H54 (cell line): Measurements from ENCODE around the gene UCKL1.
"Not testable (repeated sequence)": the region's sequence is repeated elsewhere in the genome, so short reads cannot be mapped to it uniquely, and the experiment has no call there.

Experiments used
- DNase-seq: peaks from one replicate; pipeline ENCODE4 v3.0.0; 2011; ENCODE audit warnings: low spot score, mixed read lengths; ENCODE audit not compliant: insufficient read length
- FAIRE-seq: peaks from 3 replicates; lab custom pipeline; 2011; peaks lifted over from hg19 to GRCh38; lab: Jason Lieb, UNC
- POLR2A ChIP-seq: IDR thresholded peaks from 2 replicates; pipeline ENCODE4 v1.6.1; 2011; ENCODE audit warnings: low read depth, mild to moderate bottlenecking, low read length

The UCKL1 gene

DNA sequence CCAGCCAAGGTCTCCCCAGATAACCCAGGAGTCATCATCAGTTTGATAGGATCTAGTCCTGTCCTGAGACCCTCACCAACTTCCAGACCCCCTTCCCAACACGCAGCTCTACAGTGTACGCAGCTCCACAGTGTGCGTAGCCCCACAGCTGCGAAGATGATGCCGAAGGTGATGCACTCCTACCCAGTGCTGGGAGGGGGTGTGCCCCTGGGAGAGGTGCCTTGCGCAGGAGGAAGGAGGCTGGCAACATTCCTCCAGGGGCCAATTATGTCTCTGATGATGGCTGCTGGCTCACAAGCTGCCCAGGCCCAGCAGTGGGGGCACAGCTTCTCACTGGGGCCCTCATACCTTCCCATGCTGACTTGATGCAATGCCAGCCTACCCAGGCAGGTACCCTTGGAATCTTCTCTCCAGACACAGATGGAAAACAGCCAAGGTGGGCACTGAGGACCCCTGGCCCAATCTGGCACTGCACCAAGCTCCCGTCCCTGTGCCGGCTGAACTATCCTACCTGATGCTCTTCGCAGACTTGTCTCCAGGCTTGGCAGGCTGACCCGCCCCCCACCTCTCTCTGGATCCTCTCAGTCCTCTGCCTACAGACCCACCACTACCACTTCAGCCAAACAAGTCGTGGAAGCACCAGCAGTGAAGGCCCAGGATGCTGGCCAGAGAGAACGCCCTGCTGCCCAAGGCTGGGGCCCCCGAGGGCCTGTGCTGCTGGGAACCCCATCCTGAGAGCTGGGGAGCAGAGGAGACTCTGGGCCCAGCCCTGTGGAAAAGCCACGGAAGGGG lies 12.1 kb upstream of the UCKL1 start:
- TF ChIP-seq POLR2A, result no peak
- no peak for FAIRE-seq
- no peak for DNase-seq

DNA sequence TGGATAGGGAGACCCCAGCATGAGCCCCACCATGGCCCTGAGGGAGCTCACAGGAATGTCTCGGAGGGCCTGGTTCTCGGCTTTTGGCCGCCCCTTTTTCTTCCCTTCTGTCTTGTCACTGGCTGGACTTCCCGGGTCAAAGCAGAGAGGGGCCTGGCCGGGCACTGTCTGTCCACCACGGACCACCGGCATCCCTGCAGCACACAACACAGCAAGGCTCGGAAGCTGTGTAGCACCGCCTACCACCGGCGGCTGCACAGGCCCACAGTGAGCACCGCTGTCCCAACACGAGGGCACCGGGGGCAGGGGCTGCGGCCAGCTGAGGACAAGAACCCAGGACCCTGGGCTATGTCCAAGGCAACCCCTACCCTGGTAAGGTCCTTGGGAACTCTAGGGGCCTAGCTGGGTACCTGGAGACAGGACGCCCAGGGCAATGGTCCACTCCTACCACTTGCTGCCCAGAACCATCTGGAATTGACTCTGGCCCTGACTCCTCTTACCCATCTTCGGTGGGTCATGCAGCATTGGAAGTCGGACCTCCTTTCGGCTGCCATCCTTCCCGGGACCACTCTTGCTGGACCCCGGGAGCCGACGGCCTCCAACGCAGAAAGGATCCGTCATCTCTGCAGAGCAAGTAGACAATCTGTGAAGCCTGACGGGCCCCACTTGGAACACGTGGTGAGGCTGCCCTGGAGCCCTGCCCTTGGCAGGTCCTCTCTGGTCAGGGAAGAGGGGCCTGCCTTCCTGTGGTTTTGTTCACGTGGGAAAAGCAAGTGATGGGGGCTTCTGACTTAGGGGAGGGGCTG lies 11.3 kb upstream of the UCKL1 start:
- DNase-seq (no peak), FAIRE-seq (no peak)
- TF ChIP-seq POLR2A, result no peak

DNA sequence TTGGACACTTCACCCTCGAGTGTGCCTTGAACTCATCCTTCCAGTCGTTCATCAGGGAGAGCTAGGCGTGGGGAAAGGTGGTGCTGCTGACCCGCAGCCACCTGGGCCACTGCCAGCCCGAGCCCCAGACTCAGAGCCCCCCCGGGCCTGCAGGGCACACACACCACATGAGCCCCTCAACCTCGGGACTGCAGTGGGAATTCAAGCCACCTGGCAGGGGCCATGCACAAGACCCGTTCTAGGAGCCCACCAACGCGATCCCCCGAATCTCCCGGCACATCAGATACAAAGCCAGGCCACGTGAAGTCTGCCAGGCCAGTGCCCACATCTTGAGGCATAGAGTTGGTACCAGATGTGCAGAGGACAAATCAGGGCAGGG lies 10.7 kb upstream of the UCKL1 start:
- DNase-seq (no peak), FAIRE-seq (no peak)
- TF ChIP-seq POLR2A, result no peak

DNA sequence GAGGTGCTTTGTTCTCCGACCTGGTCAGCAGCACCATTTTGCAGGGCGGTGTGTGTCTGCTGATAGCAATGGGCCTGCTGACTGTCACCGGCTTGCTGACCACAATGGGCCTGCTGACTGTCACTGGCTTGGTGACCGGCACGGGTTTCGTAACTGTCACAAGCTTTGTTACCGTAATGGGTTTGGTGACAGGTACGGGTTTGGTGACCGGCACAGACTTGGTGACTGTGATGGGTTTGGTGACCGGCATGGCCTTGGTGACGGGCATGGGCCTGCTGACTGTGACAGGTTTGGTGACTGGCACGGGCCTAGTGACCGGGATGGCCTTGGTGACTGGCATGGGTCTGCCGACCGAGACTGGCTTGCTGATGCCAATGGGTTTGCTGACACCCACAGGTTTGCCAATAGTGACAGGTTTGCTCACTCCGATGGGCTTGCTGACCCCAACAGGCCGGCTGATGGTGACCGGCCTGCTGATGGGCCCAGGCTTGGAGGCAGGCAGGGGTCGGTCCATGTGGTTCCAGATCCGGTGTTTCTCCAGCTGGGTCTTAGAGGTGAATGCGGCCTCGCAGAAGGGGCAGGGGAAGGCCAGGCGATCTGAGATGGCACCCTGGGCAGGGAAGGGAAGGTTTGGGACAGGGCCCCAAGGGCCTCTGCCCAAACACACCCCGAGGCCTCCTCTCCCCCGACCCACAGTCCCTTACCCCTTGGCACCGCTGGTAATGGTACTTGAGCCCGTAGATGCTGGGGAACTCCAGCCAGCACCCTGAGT lies 10.1 kb upstream of the UCKL1 start:
- DNase-seq, result no peak
- no peak for TF ChIP-seq POLR2A
- FAIRE-seq, result no peak

DNA sequence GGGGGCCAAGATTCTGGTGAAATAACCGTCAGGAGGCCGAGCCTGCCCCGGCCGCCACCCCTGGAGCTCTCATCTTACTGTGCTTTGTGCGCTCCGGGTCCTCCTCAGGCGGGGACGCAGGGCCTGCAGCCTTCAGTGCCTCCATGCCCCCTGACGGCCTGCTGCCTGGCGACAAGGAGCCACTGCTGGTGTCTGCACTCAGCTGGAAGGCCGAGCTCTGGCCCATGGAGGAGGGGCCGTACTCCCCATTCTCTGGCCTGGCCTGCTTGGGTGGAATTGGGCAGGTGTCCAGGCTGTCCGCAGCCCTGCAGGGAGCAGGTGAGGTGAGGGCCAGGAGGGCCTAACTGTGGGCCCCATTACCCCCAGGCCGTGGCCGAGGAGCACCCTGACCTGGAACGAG lies 8.2 kb upstream of the UCKL1 start:
- FAIRE-seq (no peak), DNase-seq (no peak)
- no peak for TF ChIP-seq POLR2A

DNA sequence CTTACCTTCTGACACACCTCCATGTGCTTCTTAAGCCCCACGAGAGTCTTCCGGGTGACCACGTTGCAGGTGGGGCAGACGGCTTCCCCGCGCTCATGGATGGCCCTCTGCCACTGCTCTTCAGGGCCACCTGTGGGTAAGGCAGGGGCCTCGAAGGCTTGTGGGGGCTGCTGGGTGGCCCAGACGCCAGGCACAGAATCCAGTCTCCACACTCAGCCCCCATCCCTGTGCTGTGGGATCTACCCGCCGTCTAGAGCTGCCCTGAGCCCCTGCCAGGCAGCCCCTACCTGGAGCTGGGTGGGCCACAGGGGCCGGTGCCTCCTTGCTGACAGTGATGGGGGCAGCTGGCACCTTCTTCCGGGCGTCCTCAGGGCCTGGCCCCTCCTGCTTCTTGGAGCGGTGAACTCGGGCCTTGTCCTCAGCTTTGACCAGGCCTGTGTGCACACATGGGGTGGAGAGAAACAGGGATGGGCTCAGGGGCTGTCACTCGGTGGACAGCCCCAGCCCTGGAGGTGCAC lies 7.6 kb upstream of the UCKL1 start:
- TF ChIP-seq POLR2A, result no peak
- no peak for DNase-seq
- no peak for FAIRE-seq

DNA sequence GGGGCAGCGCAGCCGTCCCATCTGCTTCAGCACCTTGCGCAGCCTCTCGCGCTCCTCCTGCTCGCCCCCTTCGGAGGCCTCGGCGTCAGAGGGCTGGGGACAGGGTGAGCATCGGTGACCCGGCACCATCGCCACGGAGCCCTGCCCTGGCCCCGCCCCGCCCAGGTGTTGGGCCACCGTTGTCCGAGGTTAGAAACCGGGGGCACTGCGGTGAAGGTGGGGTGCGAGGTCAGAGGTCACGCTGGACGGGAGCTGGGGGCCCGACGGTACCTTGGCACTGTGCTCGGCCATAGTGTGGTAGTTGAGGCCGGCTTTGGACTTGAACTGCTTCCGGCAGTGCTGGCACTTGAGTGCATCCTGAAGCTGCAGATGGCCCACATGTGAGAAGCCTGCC lies 7.1 kb upstream of the UCKL1 start:
- FAIRE-seq, result no peak
- DNase-seq, result no peak

DNA sequence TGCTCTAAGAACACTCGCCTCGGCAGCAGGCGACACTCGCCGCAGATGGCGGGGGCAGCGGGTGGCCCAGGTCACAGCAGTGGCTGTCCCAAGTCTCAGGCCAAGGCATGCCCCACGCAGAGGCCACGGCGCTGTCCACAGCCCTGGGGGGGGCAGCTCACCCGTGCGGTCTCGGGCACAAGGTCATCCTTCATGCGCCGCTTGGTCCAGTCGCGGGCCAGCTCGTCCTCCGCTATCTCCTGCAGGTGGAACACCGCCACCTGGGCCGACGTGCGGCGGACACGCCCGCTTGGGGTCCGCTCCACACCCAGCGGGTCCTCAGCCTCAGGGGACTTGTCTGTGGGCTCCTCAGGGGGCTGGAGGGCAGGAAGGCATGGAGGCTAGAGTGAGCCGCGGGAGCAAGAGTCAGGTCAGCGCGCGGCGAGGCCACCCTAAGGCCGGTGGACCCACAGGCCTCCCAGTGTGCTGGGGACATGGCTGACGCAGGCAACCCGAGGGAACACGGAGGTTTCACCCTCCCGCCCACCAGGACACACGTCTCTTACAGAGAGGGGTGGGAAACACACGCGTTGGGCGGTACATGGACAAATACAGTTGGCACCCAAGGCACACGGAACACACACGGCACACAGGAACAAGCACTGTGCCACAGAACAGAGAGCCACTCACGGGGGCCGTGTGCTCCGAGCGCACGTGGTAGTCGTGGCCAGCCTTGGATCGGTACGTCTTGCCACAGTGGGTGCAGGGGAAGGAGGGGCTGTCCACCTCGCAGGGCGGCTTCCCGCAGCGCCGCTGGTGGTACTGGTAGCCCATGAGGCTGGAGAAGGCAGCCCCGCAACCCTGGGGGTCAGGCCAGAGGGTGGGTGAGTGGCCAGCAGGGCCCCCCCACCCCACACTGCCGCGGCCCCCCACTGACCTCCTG lies 6.5 kb upstream of the UCKL1 start:
- no peak for DNase-seq
- FAIRE-seq, result no peak
- no peak for TF ChIP-seq POLR2A

More for the DNA sequence above, 7.1 kb upstream of the UCKL1 start:
- no peak for TF ChIP-seq POLR2A

DNA sequence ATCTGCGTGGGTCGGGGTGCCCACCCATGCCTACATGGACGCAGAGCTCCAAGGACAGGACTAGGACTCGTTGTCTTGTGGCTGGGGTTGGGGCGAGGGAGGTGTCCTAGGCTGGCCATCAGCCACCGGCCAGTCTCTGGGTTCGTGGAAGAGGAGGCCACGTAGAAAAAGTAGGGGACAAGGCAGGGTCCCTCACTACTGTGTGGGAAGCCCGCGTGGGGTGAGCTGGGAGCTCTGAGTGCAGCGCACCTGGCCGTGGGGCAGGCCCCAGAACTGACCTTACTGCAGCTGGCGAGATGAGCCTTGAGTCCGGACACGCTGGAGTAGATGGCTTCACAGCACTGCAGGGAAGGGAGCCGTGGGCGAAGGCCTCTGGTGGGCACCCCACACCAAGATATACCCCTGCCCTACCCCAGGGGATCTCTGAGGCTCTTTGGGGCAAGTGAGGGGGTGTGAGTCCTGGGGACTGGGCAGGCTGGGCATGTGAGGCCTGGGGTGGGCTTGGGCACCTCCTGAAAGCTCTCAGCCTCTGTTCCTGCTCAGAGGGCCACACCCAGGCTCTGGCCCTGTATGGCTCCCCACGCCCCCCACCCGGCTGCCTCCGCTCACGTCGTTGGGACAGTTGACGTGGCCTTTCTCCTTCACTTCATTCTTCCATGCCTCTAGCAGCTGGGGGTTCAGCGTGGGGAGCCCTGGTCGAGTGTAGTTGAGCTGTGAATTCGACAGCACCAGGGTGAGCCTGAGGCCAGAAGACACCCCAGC lies 5.6 kb upstream of the UCKL1 start:
- no peak for FAIRE-seq
- TF ChIP-seq POLR2A, result no peak
- no peak for DNase-seq

DNA sequence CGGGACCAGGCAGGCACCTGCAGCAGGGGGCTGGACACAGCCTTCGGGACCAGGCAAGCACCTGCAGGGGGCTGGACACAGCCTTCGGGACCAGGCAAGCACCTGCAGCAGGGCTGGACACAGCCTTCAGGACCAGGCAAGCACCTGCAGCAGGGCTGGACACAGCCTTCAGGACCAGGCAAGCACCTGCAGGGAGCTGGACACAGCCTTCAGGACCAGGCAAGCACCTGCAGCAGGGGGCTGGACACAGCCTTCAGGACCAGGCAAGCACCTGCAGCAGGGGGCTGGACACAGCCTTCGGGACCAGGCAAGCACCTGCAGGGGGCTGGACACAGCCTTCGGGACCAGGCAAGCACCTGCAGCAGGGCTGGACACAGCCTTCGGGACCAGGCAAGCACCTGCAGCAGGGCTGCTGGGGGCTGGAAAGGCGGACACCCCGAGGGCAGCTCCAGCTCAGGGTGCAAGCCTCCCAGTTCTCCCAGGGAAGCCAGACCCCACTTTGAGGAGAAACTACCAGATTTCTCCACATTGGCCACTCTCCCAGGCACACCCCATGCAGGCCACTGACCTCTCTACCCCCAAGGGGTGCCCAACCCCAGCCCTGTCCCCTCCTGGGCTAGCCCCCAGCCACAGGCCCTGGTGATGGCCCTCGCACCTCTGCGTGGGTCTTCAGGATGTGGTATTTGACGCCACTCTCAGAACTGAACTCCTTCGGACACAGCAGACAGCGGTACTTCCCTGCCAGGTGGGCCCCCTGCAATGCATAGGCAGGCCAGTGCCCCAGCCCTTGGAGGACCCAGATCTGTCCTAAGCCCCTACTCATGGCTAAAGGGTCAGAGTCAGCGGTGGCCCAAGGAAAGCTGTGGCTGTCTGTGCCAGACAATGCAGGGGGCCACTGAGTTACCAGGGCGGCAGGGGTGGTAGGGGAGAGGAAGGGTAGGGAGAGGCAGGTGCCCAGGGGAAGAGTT lies 4.7 kb upstream of the UCKL1 start:
- FAIRE-seq, DNase-seq: not testable (repeated sequence)

DNA sequence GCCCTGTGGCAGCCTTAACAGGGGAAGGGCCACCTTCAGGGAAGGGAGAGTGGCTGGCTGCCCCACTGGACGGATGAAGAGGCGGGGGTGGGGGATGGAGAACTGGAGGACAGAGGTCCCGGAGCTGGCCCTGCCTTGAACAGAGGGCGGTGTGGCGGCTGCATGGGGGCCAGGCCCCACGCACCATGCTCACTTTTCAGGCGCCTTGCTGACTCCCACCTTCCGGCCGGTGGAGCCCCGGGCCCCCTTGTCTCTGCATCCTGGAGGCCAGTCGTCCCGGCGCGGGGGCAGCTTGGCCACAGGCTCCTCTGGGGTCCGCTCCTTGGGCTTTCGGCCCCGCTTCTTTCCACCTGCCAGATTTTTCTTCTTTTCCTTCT lies 3.5 kb upstream of the UCKL1 start:
- FAIRE-seq (no peak), DNase-seq (no peak)
- TF ChIP-seq POLR2A, result no peak
